Uterus (tissue), 4 donors: ENCODE measurements around the gene PCDHGB6. TPM values are rescaled to one million over a fixed set of nuclear protein-coding genes. Genes with fewer than 3 reads are reported as not detected.

Source experiments
- DNase-seq, 2 donors: peaks; one replicate each; pipeline ENCODE4 v3.0.0-alpha.2; 2019 to 2020
- H3K27ac ChIP-seq, 2 donors: fragments of 200-600 bp; sonication (generic); 1 replicate in 1 of 2; 2 replicates in 1 of 2; pipeline ENCODE4 v1.5.1; 2016 to 2018
- H3K27me3 ChIP-seq, 2 donors: fragments of 200-600 bp; sonication (generic); one replicate each; pipeline ENCODE4 v1.5.1; 2018 to 2019; ENCODE audit warnings: control low read depth in 1 of 2
- H3K36me3 ChIP-seq, 2 donors: fragments of 200-600 bp; sonication (generic); one replicate each; pipeline ENCODE4 v1.5.1; 2019; ENCODE audit warnings: control low read depth in 1 of 2
- H3K4me1 ChIP-seq, 2 donors: fragments of 200-600 bp; sonication (generic); one replicate each; pipeline ENCODE4 v1.5.1; 2018 to 2019; ENCODE audit warnings: control low read depth in 1 of 2
- H3K4me3 ChIP-seq, 2 donors: fragments of 200-600 bp; sonication (generic); 1 replicate in 1 of 2; 2 replicates in 1 of 2; pipeline ENCODE4 v1.5.1; 2018 to 2019; ENCODE audit warnings: mild to moderate bottlenecking in 1 of 2
- H3K9me3 ChIP-seq, 2 donors: fragments of 200-600 bp; sonication (generic); one replicate each; pipeline ENCODE4 v1.5.1; 2019; ENCODE audit warnings: control low read depth in 1 of 2
- POLR2A ChIP-seq, 2 donors: fragments of 450-650 bp; IDR thresholded peaks; one replicate each; pipeline ENCODE4 v1.6.1; 2016; ENCODE audit warnings: antibody characterized with exemption in 2 of 2, mild to moderate bottlenecking in 1 of 2, moderate library complexity in 1 of 2
- intact Hi-C: fragments of 100-400 bp; cut with DNase I; formaldehyde crosslinking; loops from one replicate; pipeline ENCODE4 v1.15.1; 2023; ENCODE audit warnings: low total_unique reads
- total RNA-seq, 4 donors: library from RNA; depleted of rRNA in 3 of 4; stranded (reverse); fragments of >200 nt in 3 of 4; gene quantifications; one replicate each; pipeline versions ENCODE4 v1.1.0 to v1.2.4, GENCODE V29; 2014 to 2023
- TF ChIP-seq, protein P1 (sequence below), 4 experiments: fragments of 200-600 bp in 2 of 4; fragments of 450-650 bp in 2 of 4; sonication (generic) in 2 of 4; IDR thresholded peaks; one replicate each; pipeline ENCODE4 v1.5.1; 2016 to 2019; ENCODE audit warnings: antibody characterized with exemption in 4 of 4, mild to moderate bottlenecking in 2 of 4, moderate library complexity in 1 of 4
- donor health status: DM: yes; HTN: yes; CAD: no.

PCDHGB6 gene
- total RNA-seq, 4 donors from 2014 or later, result 3.1 to 21.1 (median 11.5) TPM

DNA sequence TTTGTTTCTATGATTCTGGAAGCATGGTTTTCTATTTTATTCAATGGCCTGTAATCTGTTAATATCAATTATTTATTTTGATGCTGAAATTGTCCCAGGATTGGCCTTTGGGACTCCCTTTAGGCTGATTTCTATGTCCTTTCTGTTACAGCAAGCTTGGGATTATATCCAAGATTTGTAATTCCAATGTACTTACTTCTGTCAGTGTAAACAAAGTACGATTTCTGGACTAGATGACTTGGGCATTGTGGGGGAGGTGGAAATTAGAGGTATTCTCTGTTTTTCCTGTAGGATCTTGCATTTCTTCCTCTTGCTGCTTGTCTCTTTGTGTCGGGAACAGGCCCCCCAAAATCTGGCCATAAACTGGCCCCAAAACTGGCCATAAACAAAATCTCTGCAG is 26.2 kb downstream of the PCDHGB6 start:
- Histone ChIP-seq H3K4me1 (no peaks in the 10 kb centered on the region), H3K4me3 (no peak overlapping the region), H3K27ac (no peak overlapping the region), H3K36me3 (no peaks in the 10 kb centered on the region), H3K9me3 (peaks cover 0 to 85% of the 10 kb centered on the region in 2 donors), H3K27me3 (no peaks in the 10 kb centered on the region)
- DNase-seq, result no peak
- intact Hi-C loops, result no loop called here
- TF ChIP-seq POLR2A (IDR thresholded peaks at IDR 0.05), result no peak
- TF ChIP-seq, protein P1, sequence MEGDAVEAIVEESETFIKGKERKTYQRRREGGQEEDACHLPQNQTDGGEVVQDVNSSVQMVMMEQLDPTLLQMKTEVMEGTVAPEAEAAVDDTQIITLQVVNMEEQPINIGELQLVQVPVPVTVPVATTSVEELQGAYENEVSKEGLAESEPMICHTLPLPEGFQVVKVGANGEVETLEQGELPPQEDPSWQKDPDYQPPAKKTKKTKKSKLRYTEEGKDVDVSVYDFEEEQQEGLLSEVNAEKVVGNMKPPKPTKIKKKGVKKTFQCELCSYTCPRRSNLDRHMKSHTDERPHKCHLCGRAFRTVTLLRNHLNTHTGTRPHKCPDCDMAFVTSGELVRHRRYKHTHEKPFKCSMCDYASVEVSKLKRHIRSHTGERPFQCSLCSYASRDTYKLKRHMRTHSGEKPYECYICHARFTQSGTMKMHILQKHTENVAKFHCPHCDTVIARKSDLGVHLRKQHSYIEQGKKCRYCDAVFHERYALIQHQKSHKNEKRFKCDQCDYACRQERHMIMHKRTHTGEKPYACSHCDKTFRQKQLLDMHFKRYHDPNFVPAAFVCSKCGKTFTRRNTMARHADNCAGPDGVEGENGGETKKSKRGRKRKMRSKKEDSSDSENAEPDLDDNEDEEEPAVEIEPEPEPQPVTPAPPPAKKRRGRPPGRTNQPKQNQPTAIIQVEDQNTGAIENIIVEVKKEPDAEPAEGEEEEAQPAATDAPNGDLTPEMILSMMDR (IDR thresholded peaks at IDR 0.05), result no peak

DNA sequence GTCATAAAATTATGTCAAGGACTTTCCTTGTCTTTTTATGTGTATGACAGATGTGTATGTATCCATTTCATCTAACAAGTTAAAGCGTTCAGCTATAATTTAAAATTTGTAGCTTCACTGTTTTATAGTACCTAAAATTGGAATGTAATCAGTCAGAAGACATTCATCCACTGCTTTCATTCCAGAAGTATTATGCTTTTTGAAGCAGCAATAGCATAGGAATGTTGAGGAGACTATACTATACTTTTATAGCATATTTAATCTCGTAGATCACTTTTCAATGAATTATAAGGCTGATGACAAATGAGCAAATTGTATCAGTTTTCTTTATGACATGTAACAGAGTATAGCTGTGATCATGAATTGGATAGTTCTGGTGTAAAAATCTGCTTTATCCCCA is 29.4 kb downstream of the PCDHGB6 start:
- H3K4me3 ChIP-seq, result no peak overlapping the region
- H3K4me1 ChIP-seq, result no peaks in the 10 kb centered on the region
- no peak for DNase-seq
- H3K36me3 ChIP-seq, result no peaks in the 10 kb centered on the region
- H3K9me3 ChIP-seq, result peaks cover 0 to 74% of the 10 kb centered on the region in 2 donors
- H3K27me3 ChIP-seq, result no peaks in the 10 kb centered on the region
- intact Hi-C loops, result no loop called here
- TF ChIP-seq POLR2A (IDR thresholded peaks at IDR 0.05), result no peak
- TF ChIP-seq, protein P1 (IDR thresholded peaks at IDR 0.05), result no peak
- no peak overlapping the region for H3K27ac ChIP-seq

DNA sequence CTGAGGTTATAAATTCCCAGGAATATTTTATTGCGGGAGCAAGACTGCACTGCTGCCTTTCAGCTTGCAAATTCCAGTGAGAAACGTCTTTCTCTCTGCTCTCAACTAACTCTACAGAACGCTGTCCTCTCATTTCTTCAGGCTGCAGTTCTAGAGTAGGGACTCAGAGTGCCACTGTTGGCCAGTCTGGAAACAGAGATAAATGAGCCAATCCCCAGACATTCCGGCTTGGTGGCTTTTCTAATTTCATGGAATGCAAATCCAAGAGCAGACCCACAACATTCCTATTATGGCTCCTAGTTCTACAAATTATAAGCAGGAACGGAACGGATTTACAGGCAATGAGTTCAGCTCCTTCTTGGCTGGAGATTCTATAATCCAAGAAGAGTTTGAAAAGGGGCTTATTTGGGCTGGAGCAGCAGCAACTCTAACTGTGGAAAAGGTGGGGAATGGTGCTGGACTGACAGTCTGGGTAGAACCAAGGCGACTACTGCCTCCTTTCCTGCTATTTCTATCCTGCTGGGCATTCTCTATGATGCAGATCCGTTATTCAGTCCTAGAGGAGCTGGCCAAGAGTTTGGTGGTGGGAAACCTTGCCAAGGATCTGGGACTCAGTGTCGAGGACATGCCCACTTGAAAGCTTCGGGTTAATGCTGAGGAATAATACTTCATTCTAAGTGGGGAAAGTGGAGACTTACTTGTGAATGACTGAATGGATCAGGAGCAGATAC is 31.8 kb downstream of the PCDHGB6 start:
- Histone ChIP-seq H3K27ac (no peak overlapping the region), H3K27me3 (no peaks in the 10 kb centered on the region), H3K4me3 (no peak overlapping the region), H3K4me1 (no peaks in the 10 kb centered on the region), H3K36me3 (no peaks in the 10 kb centered on the region), H3K9me3 (peaks cover 0 to 55% of the 10 kb centered on the region in 2 donors)
- intact Hi-C loops, result no loop called here
- TF ChIP-seq, protein P1 (IDR thresholded peaks at IDR 0.05), result no peak
- no peak for TF ChIP-seq POLR2A (IDR thresholded peaks at IDR 0.05)
- DNase-seq, result no peak

DNA sequence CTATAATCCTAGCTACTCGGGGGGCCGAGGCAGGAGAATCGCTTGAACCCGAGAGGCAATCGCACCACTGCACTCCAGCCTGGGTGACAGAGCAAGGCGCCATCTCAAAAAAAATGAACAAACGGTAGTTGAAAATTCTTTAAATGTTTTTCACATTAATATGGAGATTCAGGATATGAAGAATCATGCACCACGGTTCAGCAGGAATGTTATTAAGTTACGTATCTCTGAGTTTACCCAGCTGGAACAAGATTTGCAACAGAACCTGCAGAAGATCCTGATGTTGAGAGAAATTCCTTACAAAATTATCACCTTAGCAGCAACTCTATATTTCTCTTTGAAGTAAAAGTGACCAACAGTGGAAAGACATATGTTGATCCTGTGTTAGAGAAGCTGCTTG is 32.5 kb downstream of the PCDHGB6 start:
- Histone ChIP-seq H3K36me3 (no peaks in the 10 kb centered on the region), H3K27ac (no peak overlapping the region), H3K27me3 (no peaks in the 10 kb centered on the region), H3K4me1 (no peaks in the 10 kb centered on the region), H3K9me3 (peaks cover 0 to 56% of the 10 kb centered on the region in 2 donors), H3K4me3 (no peak overlapping the region)
- TF ChIP-seq, protein P1 (IDR thresholded peaks at IDR 0.05), result no peak
- no peak for TF ChIP-seq POLR2A (IDR thresholded peaks at IDR 0.05)
- DNase-seq, result no peak
- intact Hi-C loops, result no loop called here

DNA sequence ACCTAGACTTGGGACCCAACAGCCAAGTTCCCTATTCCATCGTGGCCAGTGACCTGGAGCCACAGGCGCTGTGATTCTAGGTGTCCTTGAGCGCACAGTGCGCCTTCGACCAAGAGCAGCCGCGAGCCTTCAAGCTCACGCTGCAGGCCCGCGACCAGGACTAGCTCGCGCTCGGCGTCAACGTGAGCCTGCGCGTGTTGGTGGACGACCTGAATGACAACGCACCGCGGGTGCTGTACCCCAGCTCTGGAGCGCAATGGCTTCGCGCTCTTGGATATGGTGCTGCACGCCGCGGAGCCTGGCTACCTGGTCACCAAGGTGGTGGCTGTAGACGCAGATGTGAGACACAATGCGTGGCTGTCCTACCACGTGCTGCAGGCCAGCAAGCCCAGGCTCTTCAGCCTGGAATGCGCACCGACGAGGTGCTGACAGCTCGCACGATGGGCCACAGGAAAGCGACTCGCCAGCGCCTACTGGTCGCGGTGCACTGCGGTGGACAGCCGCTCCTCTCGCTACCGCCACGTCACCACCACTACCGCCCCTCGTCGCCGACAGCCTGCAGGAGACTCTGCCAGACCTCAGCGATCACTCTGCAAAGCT is 33.9 kb downstream of the PCDHGB6 start:
- H3K4me1 ChIP-seq, result no peaks in the 10 kb centered on the region
- no peak for DNase-seq
- no peaks in the 10 kb centered on the region for H3K36me3 ChIP-seq
- peaks cover 0 to 46% of the 10 kb centered on the region in 2 donors for H3K9me3 ChIP-seq
- no peaks in the 10 kb centered on the region for H3K27me3 ChIP-seq
- H3K27ac ChIP-seq, result no peak overlapping the region
- no peak for TF ChIP-seq POLR2A (IDR thresholded peaks at IDR 0.05)
- TF ChIP-seq, protein P1 (IDR thresholded peaks at IDR 0.05), result no peak
- intact Hi-C loops, result no loop called here
- H3K4me3 ChIP-seq, result no peak overlapping the region
